GM23338 (cell line): Measurements from ENCODE around the gene PYGO2.

Experiments
- REST ChIP-seq: IDR thresholded peaks from one replicate; pipeline ENCODE4 v1.6.1; 2018; ENCODE audit warnings: antibody characterized with exemption; ENCODE audit not compliant: unreplicated experiment
- TF ChIP-seq, protein P1 (sequence below), 2 experiments: fragments of 200-600 bp in 1 of 2; sonication (generic) in 1 of 2; conservative IDR thresholded peaks; 2 replicates each; pipeline versions ENCODE4 v1.5.1 to v1.6.1; 2016 to 2017; ENCODE audit warnings: antibody characterized with exemption in 2 of 2, low read depth in 2 of 2, mild to moderate bottlenecking in 2 of 2, moderate library complexity in 1 of 2

DNA sequence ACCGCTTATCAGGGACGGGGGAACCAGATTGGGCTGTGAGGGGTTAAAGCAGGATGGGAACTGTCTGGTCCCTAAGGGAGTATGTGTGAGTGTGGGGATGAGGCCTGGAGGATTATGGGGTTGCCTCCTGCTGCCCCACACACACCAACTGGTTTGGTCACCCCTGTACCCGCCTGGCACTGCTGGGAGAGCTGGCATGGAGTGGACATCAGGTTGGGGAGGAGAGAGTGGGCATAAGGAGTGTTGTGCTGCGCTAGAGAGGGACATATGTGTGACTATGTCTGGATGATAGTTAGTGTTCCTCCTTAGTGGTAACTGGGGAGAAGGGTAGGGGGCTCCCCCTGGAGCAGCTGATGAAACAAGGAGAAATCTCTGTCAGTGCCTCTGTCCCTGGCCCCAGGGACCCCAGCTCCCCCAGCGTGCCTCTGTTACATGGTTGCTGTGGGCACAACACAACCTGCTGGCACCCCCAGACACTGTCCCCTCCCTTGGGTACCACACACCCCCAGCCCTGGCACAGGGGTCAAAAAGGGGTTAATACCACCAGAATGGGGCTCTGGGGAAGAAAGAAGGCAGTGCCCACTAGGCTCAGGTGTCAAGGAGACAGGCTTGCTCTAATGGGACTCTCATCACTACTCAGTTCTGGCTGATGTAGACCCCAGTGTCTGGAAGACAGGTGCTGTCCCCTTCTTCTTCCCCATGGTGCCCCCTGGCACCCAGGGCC is 42.9 kb upstream of the PYGO2 start:
- TF ChIP-seq, protein P1, sequence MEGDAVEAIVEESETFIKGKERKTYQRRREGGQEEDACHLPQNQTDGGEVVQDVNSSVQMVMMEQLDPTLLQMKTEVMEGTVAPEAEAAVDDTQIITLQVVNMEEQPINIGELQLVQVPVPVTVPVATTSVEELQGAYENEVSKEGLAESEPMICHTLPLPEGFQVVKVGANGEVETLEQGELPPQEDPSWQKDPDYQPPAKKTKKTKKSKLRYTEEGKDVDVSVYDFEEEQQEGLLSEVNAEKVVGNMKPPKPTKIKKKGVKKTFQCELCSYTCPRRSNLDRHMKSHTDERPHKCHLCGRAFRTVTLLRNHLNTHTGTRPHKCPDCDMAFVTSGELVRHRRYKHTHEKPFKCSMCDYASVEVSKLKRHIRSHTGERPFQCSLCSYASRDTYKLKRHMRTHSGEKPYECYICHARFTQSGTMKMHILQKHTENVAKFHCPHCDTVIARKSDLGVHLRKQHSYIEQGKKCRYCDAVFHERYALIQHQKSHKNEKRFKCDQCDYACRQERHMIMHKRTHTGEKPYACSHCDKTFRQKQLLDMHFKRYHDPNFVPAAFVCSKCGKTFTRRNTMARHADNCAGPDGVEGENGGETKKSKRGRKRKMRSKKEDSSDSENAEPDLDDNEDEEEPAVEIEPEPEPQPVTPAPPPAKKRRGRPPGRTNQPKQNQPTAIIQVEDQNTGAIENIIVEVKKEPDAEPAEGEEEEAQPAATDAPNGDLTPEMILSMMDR (conservative IDR thresholded peaks at IDR 0.05; ENCODE audit: low read depth in 2 of 2) = no peak
- TF ChIP-seq REST = no peak
